NAMALWA (cell line): ENCODE results near the gene CST9.
"Not testable (repeated sequence)": the region's sequence is repeated elsewhere in the genome, so short reads cannot be mapped to it uniquely, and the experiment has no call there.

Source experiments
- DNase-seq: peaks from one replicate; pipeline ENCODE4 v3.0.0-alpha.2; 2015; ENCODE audit warnings: low spot score

Gene CST9

DNA sequence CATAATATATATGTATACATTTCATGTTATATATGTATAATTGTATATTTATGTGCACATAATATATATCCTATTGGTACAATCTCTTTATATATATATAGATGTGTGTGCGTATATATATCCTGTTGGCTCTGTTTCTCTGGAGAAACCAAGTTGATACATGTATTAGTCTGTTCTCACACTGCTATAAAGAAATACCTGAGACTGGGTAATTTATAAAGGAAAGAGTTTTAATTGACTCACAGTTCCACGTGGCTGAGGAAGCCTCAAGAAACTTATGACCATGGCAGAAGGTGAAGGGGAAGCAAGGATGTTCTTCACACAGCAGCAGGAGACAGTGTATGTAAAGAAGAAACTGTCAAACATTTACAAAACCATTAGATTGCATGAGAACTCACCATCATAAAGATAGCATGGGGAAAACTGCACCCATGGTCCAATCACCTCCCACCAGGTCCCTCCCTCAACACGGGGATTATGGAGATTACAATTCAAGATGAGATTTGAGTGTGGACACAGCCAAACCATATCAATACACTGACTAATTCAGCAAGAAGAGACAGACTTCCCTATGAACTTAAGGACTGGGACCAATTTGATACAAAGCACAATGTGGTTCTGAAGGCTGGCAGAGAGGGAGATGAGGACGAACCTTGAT lies 18.1 kb upstream of the CST9 start:
- DNase-seq, result no peak

DNA sequence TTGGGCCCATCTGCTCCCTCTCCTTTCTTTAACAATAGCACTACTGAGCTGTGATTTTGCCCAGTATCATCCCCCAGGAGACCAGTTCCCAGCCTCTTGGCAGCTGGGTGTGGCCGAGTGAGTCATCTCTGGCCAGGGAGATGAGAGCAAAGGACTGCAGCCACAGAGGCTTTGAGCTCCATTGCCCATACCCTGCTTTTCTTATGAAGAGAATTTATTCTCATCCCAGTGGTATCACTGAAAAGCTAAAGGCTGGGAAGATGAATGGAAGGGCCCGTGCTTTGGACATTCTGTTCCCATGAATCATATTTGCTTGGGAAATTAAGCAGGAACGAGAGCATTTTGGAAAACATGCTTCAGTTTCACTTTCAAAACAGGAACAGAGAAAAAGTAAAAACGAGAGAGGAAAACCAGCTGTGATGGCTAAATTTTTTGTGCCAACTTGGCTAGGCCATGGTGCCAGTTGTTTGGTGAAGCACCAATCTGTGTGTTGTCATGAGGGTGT lies 17.2 kb upstream of the CST9 start:
- no peak for DNase-seq

DNA sequence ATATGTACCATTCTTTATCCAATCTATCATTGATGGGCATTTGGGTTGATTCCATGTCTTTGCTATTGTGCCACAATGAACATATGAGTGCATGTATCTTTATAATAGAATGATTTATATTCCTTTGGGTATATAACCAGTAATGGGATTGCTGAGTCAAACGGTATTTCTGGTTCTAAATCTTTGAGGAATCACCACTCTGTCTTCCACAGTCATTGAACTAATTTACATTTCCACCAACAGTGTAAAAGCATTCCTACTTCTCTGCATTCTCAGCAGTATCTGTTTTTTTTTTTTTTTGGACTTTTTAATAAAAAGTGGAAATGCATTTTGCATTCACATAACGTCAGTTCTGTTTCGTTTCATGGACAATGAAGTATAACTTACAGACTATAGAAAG lies 16.7 kb upstream of the CST9 start:
- not testable (repeated sequence) for DNase-seq

DNA sequence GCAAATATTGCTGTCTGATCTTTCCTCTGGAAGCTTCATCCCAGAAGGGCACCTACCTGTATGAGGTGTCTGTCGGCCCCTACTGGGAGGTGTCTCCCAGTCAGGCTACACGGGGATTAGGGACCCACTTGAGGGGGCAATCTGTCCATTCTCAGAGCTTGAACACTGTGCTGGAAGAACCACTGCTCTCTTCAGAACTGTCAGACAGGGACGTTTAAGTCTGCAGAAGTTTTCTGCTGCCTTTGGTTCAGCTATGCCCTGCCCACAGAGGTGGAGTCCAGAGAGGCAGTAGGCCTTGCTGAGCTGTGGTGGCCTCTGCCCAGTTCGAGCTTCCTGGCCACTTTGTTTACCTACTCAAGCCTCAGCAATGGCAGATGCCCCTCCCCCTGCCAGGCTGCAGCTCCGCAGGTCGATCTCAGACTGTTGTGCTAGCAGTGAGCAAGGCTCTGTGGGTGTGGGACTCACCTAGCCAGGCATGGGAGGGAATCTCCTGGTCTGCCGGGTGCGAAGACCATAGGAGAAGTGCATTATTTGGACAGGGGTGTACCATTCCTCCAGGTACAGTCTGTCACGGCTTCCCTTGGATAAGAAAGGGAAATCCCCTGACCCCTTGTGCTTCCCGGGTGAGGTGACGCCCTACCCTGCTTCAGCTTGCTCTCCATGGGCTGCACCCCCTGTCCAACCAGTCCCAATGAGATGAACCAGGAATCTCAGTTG lies 15.1 kb upstream of the CST9 start:
- DNase-seq, result not testable (repeated sequence)

DNA sequence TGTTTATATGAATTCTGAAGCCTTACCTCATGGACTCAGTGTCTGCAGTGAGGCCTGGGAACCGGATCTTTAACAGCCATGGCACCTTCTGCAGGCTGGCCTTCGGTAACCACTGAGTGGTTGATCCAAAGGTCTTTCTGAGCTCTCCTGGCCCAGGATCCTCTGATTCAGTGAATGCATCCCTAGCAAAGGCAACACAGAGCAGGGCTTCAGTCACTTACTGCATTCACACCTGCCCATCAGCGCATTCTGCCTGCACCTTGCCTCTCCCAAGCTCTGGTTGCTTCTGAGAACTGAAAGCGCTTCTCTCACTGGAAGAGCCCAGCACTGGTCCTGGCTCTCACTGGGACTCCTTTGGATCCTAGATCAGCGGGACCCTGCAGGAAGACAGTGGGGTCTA lies 8.4 kb upstream of the CST9 start:
- no peak for DNase-seq

DNA sequence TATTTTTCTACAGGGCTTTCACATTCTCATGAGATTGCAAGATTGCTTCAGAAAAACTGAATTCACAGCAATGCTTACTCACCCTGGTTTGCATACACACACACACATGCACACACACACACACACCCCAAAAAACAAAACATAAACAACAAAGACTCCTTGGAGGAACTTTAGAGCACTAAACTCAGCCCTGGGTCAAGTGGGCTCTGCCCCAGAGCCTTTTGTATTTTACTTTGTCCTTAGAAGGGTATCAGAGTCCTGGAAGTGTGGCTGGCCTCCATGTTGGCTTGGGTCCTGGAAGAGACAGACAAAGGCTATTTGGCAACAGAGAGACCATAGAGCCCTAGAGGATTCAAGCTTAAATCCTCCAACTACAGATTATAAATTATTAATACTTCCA lies 8.0 kb upstream of the CST9 start:
- no peak for DNase-seq

DNA sequence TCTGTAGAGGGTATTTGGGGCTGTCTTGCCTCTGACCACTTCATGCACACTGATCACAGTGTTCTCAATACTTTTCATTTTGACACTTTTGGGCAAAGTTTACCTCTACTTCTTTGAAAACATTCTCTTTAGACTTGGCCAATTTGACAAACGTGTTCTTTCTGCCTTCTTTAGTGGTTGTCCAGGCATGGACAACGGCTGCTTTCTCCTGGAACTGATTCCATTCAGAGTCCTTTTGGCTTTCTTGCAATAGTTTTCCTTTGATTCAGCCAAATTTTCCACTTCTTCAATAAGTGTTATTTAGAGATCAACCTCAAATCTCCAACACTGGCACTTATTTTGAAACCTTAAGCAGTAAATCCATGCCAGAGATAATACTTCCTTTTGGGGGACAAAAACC lies 6.7 kb upstream of the CST9 start:
- DNase-seq, result no peak

DNA sequence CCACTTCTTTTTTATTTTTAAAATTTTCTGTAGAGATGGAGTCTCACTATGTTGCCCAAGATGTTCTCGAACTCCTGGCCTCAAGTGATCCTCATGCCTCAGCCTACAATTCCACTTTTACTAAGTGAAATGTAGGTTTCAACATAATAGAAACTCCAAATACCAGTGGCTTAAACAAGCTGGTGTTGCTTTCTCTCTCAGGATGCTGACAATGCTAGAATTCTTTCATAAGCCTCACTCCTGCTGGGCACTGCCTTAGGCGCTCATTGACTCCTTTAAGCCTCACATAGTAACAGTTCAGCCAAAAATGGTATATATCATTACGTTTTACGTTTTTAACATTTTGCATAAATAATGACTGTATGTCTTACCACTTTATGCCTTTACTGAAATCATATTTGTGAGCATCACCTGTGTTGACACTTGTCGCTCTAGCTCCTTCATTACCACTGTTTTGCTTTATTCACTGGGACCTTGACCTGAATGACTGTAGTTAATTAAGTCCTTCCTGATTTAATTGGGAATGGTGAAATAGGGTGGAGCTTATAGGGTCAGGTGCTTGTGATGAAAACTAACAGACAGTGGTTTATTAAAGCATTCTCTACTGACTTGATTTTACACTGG lies 3.9 kb upstream of the CST9 start:
- no peak for DNase-seq

DNA sequence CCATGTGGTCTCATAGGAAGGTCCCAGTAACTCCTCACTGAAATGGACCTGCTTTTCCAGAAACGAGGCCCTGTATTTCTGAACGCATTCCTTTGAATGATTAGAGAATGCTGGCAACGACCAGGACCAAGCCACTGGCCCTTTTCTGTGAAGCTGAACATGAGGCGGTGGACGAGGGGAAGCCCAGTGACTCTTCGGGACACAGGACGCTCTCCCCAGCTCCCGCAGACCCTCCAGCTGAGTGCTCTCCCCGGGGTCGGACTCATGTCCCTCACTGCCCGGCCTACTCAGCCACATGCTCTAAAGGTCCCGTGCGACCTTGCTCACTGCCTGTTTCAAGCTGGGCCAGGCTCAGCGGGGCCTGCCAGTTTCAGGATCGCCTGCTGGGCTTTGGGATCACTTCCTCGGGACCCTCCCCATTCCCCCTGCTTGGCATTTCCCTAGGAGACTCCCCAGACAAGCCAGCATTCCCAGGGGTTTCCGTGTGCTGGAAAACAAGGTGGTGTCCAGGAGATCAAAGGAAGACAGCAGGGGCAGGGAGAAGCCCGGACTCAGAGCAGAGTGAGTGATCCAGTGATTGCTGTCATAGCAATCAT lies 2.6 kb upstream of the CST9 start:
- no peak for DNase-seq

DNA sequence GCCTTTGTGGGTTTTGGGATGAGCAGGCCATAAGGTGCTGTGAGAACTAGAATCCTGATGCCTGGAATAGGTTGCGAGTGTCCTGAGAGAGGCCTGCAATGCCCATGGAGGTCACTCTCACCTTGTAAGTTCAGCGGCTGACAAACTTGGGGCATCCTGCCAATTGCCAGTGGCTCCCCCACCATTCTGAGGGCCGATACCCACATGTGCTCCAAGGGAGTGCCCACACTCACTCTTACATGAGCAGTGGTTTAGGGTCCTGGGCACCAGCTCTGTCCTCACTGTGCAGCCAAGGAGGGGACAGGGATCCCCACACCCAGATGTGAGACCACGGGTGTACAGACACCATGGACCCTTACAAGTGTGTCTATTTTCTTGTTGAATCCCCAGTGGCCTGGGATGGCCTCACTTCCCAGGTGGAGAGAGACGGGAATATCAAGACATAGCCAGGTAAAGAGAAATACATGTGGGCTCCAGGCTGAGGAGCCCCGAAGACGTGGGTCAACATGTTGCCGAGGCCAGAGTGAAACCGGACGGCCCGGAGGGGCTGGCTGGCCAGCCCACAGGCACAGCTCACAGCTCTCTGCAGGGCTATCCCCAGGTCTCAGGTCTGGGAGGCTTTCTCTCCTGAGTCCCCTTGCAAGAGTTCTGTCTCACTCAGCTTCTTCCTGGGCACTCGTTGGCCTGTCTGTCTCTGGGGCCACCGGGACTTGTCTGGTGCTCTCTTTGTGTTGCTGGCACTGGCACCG lies 2.0 kb upstream of the CST9 start:
- no peak for DNase-seq

DNA sequence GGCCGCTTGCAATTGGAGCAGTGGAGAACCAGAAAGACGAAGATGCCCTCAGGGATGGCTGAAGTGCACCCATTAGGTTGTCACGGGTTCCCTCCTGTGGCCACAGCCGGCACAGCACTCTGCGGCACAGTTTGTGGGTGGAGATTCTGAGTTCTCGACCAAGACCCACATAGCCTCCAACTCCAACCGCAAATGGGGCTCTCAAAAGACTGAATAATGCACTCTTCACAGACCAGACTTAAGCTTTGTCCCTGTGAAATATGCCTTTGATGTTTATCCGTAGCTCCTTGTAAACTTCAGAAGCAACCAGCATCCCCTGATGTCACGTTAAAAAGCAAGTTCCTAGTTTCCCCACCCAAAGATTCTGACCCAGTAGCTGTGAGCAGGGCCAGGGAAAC lies 934 bp upstream of the CST9 start:
- peak; percentile 79 for DNase-seq

DNA sequence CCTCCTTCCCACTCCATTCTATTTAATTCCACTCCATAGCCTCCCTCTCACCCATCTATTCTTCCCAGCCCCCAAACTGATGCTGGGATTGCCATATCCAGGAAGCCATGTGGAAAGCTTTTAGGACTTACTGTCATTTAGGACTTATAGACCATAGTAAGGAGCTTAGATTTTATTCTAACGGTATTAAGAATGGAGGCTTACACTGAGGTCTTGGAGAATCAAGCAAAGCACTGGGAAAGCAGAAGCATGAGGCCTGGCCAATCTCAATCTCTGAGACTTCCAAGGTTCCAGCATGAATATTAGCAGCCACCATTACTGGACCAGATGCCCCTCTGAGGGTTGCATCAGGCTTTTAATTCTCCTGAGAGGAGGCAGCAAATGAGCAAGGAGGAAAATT lies 1.4 kb downstream of the CST9 start:
- DNase-seq, result no peak

DNA sequence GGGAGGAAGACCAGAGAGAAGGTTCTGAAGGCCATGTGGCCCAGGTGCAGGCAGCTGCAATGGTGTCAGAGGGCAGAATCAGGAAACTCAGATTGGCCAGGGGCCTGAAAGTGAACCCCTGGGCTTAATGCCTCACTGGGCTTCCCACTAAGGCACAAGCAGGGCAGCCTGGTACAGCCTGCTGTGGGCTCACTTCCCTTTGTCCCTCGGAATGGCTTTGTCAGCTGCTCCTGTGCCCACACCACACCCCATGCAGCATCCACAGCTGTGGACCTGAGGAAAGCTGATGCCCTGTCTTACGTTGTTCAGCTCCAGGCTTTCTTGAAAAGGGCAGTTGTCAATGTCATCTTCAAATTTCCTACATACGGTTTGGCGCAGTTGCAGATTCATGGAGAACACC lies 2.4 kb downstream of the CST9 start:
- no peak for DNase-seq

DNA sequence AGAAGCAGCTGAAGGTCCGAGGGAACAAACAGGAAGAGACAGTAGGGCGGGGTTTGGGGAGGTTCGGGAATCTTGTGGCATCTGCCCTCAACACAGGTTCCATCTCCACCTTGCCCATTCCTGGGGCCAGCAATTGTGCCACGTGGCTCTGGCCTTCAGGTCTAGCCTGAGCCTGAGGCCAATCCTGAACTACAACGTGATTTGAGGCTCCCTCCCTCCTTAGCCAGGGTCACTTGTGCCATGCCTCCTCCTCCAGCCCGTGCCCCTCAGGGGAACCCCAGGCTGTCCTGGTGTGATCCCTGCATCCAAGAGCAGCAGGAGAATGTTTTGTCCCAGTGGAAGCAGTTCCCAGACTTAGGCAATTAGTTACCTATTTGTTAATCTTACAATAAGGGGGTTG lies 3.0 kb downstream of the CST9 start:
- no peak for DNase-seq

DNA sequence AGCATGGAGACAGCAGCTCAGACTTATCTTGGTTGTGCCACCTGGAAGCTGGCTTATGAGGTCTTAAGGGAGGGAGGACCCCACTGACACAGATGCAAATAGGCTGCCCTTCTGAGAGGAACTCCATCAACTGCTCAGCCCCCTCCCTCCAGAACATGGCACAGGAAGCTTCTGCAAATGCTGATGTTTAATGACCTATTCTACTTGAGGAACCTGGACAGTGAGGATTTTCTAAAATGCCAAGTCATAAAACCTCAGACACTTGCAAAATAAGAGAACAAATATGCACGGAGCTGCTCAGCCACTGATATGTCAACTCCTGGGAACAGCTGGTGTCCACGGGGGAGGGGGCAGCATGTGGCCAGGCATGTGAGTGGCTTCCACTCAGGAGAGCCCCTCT lies 3.5 kb downstream of the CST9 start:
- DNase-seq, result no peak

DNA sequence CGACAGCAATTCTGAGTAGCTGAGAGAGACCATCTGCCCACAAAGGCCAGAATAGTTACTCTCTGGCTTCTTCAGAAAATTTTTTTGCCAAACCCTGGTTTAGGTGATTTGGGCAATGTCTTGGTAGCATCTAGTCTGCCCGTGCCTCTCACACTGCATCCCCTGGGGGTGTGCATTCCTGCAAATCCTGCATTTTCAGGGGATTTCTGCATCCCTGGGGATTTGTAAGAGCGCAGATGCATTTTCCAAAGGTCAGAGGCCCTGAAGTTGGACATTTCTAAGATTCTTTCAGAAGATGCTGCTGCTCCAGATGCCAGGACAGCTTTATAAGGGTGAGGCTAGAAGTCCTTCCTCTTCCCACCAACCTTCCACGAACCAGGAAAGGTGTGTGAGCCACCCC lies 4.0 kb downstream of the CST9 start:
- no peak for DNase-seq

DNA sequence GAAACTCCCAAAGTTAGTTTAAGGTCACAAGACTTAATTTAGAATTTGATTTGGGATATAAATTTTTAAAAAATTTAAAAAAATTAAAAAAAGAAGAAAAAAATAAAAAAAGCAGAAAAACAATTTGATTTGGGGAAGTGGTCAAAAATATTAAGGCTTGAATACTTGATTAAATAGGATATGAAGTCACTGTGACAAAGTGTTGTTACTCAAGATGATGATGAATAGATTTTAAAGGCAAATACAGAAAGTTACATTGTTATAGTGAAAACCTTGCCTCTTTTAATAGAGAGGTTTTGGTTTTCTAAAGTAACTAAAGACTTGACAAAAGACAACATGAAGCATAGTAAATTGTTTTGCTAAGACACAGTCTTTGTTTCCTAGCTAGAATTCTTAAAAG lies 7.2 kb downstream of the CST9 start:
- DNase-seq, result no peak

DNA sequence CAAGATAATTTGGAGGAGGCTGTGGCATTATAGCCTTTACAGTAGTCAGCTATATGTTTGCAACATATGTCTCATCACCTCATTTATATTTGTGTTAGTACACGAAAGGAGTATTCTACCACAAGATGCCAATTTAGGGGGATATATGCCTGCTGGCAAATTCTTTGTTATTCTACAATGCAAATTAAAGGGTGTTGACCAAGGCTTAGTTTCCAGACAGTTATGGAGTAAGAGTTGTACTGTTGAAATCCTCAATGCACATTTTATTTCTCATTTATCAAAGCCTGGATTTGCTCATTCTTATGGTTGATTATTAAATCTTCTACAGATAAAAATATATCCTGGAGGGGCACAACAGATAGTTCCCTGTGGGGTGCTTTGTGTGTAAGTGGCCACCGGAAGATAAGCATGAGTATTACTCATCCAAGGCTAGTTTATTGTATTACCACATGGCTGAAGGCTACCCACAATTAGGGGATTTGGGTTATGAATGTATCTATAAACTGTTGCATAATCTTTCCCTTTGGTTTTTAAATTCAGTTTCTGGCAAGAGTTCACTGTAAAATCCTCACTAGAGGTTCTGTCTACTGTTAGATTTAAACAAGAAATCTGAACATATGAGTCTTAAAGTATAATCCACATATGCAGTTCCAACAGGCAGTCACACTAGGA lies 9.0 kb downstream of the CST9 start:
- DNase-seq, result no peak

DNA sequence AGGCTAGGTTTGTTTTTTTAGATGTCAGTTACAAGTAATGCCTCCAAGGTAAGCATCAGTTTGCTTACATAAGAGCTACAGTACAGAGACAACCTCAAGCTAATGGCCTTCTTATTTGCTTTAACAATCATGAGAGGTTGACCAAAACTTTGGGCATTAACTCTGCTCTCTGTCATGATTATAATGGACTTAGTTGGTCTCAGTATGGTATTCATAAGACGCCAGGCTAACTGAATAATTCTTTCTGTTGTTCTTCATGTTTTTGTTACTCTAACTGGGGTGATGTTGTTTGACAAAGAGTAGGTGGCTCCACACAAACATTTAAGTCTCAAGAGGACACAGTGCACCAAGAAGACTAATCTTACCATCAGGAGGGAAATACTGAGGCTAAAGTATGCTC lies 9.8 kb downstream of the CST9 start:
- no peak for DNase-seq

DNA sequence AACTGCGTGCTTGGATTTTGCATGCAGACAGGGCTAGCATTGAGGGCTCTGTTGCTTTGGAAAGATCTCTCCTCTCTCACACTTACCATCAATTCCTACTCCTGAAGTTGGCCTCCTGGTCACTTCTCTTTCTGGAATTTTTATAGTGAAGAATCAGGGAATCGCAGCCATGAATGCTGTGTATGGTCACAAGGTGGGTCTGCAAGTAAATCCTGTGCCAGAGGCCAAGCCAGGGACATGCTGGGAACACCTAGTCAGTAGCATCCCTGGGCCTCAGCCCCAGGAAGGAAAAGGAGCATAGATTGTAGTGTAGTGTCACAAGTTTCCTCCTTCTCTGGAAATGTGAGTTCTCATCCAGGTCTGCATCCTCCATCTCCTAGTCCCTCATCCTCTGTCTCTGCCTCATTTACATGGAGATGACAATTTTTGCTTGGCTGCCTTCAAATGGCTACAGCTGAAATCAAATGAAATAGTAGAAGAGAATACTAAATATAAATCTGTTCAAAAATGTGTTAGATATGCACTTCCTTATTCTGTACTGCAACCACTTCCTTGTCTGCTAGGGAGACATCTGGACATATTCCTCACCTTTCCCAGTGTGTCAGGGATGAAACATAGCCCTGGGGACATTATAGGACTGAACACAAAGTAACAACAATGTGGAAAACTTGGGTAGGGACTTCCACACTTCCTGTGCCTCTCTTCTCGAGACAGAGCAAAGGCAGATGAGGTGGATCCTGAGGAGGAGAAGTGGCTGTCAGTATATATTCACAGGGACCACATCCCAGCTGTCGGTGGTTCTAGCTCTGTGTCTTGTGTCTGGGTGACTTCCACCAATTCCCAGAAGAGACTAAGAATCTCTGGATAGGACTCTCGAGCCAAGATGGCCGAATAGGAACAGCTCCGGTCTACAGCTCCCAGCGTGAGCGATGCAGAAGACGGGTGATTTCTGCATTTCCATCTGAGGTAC lies 17.0 kb downstream of the CST9 start:
- DNase-seq, result peak; percentile 19

DNA sequence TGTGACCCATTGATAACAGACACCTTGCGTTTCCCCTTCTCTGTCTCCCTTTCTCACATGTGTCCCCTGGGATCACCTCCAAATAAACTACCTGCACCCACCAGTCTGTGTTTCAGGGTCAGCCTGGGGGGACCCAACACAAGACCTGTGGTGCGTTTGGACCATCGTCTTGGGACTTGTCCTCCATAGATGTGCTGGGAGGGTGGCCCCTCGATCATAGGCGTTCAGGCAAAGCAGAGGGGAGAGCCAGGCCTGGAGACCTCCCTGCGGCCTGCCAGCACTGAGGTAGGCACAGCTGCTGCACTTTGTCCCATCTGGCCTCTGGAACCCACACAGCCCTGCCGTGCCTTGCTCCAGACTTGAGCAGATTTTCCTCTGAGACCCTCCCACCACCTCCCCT lies 18.1 kb downstream of the CST9 start:
- DNase-seq, result no peak
